ENCODE measurements around the gene PEX16.

The PEX16 gene

GRCh38 chr11:45933846-45934579, 16.3 kb upstream of the PEX16 start:
- no peak for DNase-seq (ENCODE audit: low read depth)
- H3K4me3 ChIP-seq (ENCODE audit: low read depth, low read length), result no peak overlapping the region
- TF ChIP-seq POLR2A (IDR thresholded peaks at IDR 0.05; ENCODE audit: extremely low read depth, insufficient read length), result no peak
- no peak for TF ChIP-seq CTCF (IDR thresholded peaks at IDR 0.05; ENCODE audit: low read depth, low read length)
- no peak for TF ChIP-seq MAX (IDR thresholded peaks at IDR 0.05; ENCODE audit: low read depth, low read length)
- no peak for TF ChIP-seq MYC (IDR thresholded peaks at IDR 0.05; ENCODE audit: low read depth, low read length)

GRCh38 chr11:45933131-45933831, 15.6 kb upstream of the PEX16 start:
- no peak overlapping the region for H3K4me3 ChIP-seq (ENCODE audit: low read depth, low read length)
- TF ChIP-seq CTCF (IDR thresholded peaks at IDR 0.05; ENCODE audit: low read depth, low read length), result no peak
- TF ChIP-seq MYC (IDR thresholded peaks at IDR 0.05; ENCODE audit: low read depth, low read length), result no peak
- no peak for TF ChIP-seq MAX (IDR thresholded peaks at IDR 0.05; ENCODE audit: low read depth, low read length)
- TF ChIP-seq POLR2A (IDR thresholded peaks at IDR 0.05; ENCODE audit: extremely low read depth, insufficient read length), result no peak
- no peak for DNase-seq (ENCODE audit: low read depth)

GRCh38 chr11:45932217-45932616, 14.5 kb upstream of the PEX16 start:
- no peak for TF ChIP-seq MAX (IDR thresholded peaks at IDR 0.05; ENCODE audit: low read depth, low read length)
- TF ChIP-seq MYC (IDR thresholded peaks at IDR 0.05; ENCODE audit: low read depth, low read length), result no peak
- TF ChIP-seq CTCF (IDR thresholded peaks at IDR 0.05; ENCODE audit: low read depth, low read length), result no peak
- no peak for TF ChIP-seq POLR2A (IDR thresholded peaks at IDR 0.05; ENCODE audit: extremely low read depth, insufficient read length)
- H3K4me3 ChIP-seq (ENCODE audit: low read depth, low read length), result no peak overlapping the region
- DNase-seq (ENCODE audit: low read depth), result no peak

GRCh38 chr11:45931739-45932138, 14.1 kb upstream of the PEX16 start:
- H3K4me3 ChIP-seq (ENCODE audit: low read depth, low read length), result no peak overlapping the region
- no peak for DNase-seq (ENCODE audit: low read depth)
- TF ChIP-seq CTCF (IDR thresholded peaks at IDR 0.05; ENCODE audit: low read depth, low read length), result no peak
- no peak for TF ChIP-seq MAX (IDR thresholded peaks at IDR 0.05; ENCODE audit: low read depth, low read length)
- no peak for TF ChIP-seq POLR2A (IDR thresholded peaks at IDR 0.05; ENCODE audit: extremely low read depth, insufficient read length)
- no peak for TF ChIP-seq MYC (IDR thresholded peaks at IDR 0.05; ENCODE audit: low read depth, low read length)

GRCh38 chr11:45930951-45931570, 13.4 kb upstream of the PEX16 start:
- TF ChIP-seq MYC (IDR thresholded peaks at IDR 0.05; ENCODE audit: low read depth, low read length) (no peak), MAX (IDR thresholded peaks at IDR 0.05; ENCODE audit: low read depth, low read length) (no peak), CTCF (IDR thresholded peaks at IDR 0.05; ENCODE audit: low read depth, low read length) (no peak), POLR2A (IDR thresholded peaks at IDR 0.05; ENCODE audit: extremely low read depth, insufficient read length) (no peak)
- no peak for DNase-seq (ENCODE audit: low read depth)
- no peak overlapping the region for H3K4me3 ChIP-seq (ENCODE audit: low read depth, low read length)
